MM.1S (cell line): ENCODE data around the gene GMPR2.

Experiments used
- DNase-seq: peaks from one replicate; pipeline ENCODE4 v3.0.0-alpha.2; 2015
- H2AFZ ChIP-seq: fragments of 300-600 bp; sonication (generic); 2 replicates; pipeline ENCODE4 v1.6.0; 2016; ENCODE audit warnings: antibody characterized with exemption, low read length
- H3F3A ChIP-seq: fragments of 300-600 bp; sonication (generic); 2 replicates; pipeline ENCODE4 v1.6.1; 2016; ENCODE audit warnings: mild to moderate bottlenecking, antibody characterized with exemption, low read length, moderate library complexity, mixed read lengths; ENCODE audit not compliant: insufficient read depth
- H3K27ac ChIP-seq: fragments of 300-600 bp; sonication (generic); 2 replicates; pipeline ENCODE4 v1.5.1; 2016; ENCODE audit warnings: mild to moderate bottlenecking, low read length
- H3K27me3 ChIP-seq: fragments of 300-600 bp; sonication (generic); replicated peaks from 2 replicates; pipeline ENCODE4 v1.6.0; 2016; ENCODE audit warnings: low read length; ENCODE audit not compliant: insufficient read depth
- H3K36me3 ChIP-seq: fragments of 300-600 bp; sonication (generic); replicated peaks from 2 replicates; pipeline ENCODE4 v1.6.1; 2016; ENCODE audit warnings: mild to moderate bottlenecking, low read length, mixed read lengths; ENCODE audit not compliant: insufficient read depth
- H3K4me1 ChIP-seq: fragments of 300-600 bp; sonication (generic); 2 replicates; pipeline ENCODE4 v1.6.1; 2016; ENCODE audit warnings: low read length, mixed read lengths
- H3K4me2 ChIP-seq: fragments of 300-600 bp; sonication (generic); 2 replicates; pipeline ENCODE4 v1.6.0; 2016; ENCODE audit warnings: low read depth, low read length
- H3K4me3 ChIP-seq: fragments of 300-600 bp; sonication (generic); 2 replicates; pipeline ENCODE4 v1.5.1; 2016; ENCODE audit warnings: low read length, mixed read lengths
- H3K79me2 ChIP-seq: fragments of 300-600 bp; sonication (generic); 2 replicates; pipeline ENCODE4 v1.6.1; 2016; ENCODE audit warnings: mixed run types, low read length, mixed read lengths
- H3K9ac ChIP-seq: fragments of 300-600 bp; sonication (generic); 2 replicates; pipeline ENCODE4 v1.6.1; 2016; ENCODE audit warnings: low read length, mixed read lengths
- H3K9me2 ChIP-seq: fragments of 300-600 bp; sonication (generic); replicated peaks from 2 replicates; pipeline ENCODE4 v1.6.1; 2016; ENCODE audit warnings: mild to moderate bottlenecking, low read length, mixed read lengths; ENCODE audit not compliant: insufficient read depth
- H3K9me3 ChIP-seq: fragments of 300-600 bp; sonication (generic); replicated peaks from 2 replicates; pipeline ENCODE4 v1.6.1; 2016; ENCODE audit warnings: mild to moderate bottlenecking, low read length, mixed read lengths; ENCODE audit not compliant: insufficient read depth
- H4K20me1 ChIP-seq: fragments of 300-600 bp; sonication (generic); 2 replicates; pipeline ENCODE4 v1.6.1; 2016; ENCODE audit warnings: mild to moderate bottlenecking, low read length, moderate library complexity, mixed read lengths; ENCODE audit not compliant: insufficient read depth
- EZH2 ChIP-seq: fragments of 300-600 bp; sonication (generic); optimal IDR thresholded peaks from 2 replicates; pipeline ENCODE3; 2017; ENCODE audit warnings: low read depth, mild to moderate bottlenecking, antibody characterized with exemption, low read length, mixed read lengths
- EZH2phosphoT487 ChIP-seq: fragments of 300-600 bp; sonication (generic); IDR thresholded peaks from 2 replicates; pipeline ENCODE4 v1.6.1; 2018; ENCODE audit warnings: antibody characterized with exemption, low read length
- TF ChIP-seq, protein P1 (sequence below): fragments of 300-600 bp; sonication (generic); IDR thresholded peaks from 2 replicates; pipeline ENCODE4 v1.5.1; 2016; ENCODE audit warnings: antibody characterized with exemption, low read length, mixed read lengths

Gene GMPR2

DNA sequence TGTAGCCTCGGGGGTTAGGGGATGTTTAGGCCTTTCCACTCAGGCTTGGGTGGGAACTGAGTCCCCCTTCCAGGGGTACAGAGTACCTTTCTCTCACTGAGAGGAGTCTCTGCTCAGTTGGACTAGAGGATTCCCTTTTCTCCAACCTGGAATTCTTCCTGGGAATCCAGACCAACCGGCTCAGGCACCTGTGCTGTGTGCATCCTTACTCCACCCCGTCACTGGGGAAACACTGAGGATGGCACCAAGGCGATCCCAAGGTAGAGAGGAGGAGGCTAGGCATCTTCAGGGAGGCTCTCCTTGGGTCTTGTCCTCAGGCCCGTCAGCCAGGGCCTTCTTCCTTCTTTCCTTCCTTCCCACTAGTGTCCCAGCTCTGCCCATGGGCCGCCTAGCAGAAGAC, 31.1 kb downstream of the GMPR2 start:
- Histone ChIP-seq H3K27ac (no peak overlapping the region), H3K9me2 (no peaks in the 10 kb centered on the region), H2AFZ (no peak overlapping the region), H3K9ac (no peak overlapping the region), H3K79me2 (no peaks in the 10 kb centered on the region), H3K9me3 (no peaks in the 10 kb centered on the region), H3K36me3 (no peaks in the 10 kb centered on the region), H3K4me2 (no peak overlapping the region), H3F3A (no peaks in the 10 kb centered on the region), H3K4me1 (no peaks in the 10 kb centered on the region), H4K20me1 (no peaks in the 10 kb centered on the region), H3K4me3 (no peak overlapping the region), H3K27me3 (no peaks in the 10 kb centered on the region)
- no peak for DNase-seq
- TF ChIP-seq EZH2 (no peak), EZH2phosphoT487 (no peak)
- TF ChIP-seq, protein P1, sequence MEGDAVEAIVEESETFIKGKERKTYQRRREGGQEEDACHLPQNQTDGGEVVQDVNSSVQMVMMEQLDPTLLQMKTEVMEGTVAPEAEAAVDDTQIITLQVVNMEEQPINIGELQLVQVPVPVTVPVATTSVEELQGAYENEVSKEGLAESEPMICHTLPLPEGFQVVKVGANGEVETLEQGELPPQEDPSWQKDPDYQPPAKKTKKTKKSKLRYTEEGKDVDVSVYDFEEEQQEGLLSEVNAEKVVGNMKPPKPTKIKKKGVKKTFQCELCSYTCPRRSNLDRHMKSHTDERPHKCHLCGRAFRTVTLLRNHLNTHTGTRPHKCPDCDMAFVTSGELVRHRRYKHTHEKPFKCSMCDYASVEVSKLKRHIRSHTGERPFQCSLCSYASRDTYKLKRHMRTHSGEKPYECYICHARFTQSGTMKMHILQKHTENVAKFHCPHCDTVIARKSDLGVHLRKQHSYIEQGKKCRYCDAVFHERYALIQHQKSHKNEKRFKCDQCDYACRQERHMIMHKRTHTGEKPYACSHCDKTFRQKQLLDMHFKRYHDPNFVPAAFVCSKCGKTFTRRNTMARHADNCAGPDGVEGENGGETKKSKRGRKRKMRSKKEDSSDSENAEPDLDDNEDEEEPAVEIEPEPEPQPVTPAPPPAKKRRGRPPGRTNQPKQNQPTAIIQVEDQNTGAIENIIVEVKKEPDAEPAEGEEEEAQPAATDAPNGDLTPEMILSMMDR: no peak

DNA sequence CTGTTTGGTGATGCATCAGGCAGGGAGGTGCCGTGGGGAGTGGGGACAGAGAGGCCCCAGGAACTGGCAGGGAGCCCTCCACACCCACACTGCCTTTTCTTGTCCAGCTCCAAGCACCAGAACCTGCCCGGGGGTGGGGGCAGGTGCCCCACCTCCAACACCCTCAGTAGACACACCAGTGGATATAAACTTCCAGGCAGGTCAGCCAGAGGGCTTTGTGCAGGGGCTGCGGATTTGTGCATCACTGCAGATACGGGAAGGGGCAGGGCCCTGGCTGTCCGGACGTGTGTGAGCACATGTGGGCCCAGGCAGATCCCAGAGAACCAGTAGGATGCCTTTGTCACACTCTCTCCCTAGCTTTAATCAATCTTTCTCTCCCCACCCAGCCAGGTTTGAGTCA, 31.6 kb downstream of the GMPR2 start:
- Histone ChIP-seq H3K9ac (no peak overlapping the region), H3F3A (no peaks in the 10 kb centered on the region), H3K9me2 (no peaks in the 10 kb centered on the region), H3K79me2 (no peaks in the 10 kb centered on the region), H2AFZ (no peak overlapping the region), H3K4me3 (no peak overlapping the region), H3K27me3 (no peaks in the 10 kb centered on the region), H3K27ac (no peak overlapping the region), H3K36me3 (no peaks in the 10 kb centered on the region), H3K4me2 (no peak overlapping the region), H4K20me1 (no peaks in the 10 kb centered on the region), H3K9me3 (no peaks in the 10 kb centered on the region), H3K4me1 (no peaks in the 10 kb centered on the region)
- TF ChIP-seq, protein P1: no peak
- no peak for TF ChIP-seq EZH2phosphoT487
- no peak for DNase-seq

DNA sequence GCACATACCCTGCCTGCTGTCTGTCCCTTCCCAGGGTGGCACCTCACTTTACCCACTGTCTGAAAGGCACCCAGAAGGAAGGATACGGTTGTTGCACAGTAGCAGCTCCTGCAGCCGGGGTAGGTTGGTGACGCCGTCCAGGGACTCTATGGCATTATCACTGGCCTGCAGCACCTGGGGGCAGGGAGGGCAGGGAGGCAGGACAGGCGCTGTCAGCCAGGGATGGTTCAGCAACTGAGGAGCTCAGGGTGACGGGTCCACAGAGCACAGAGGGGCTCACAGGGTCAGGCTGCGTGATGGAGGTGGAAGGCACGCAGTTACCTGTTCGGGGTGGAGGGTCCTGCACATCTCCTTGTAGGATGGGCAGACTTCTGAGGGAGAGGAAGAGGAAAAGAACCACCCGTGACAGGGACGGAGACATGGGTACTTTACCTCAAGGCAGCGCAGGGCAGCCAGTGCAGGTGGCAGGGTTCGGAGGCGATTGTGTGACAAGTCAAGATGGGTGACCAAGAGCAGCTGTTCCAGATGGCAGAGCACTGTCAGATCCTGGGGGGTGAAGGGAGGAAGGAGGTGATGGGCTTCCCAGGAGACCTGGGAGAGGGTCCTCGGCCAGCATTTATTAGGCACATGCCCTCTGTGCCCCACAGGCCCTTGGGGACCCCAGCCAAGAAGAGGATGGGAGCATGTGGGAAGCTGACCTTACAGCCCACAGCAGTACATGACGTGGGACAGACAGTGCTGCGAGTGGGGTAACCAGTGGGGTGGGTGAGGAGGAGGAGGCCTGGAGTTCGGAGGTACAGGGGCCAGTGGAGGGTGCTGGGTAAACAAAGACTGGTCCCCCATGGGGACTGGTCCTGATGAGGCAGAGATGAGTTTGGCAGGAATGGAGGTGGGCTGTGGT, 33.9 kb downstream of the GMPR2 start:
- no peaks in the 10 kb centered on the region for H3K36me3 ChIP-seq
- H3K9me2 ChIP-seq: no peaks in the 10 kb centered on the region
- no peaks in the 10 kb centered on the region for H3K9me3 ChIP-seq
- no peak overlapping the region for H3K27ac ChIP-seq
- H3F3A ChIP-seq: no peaks in the 10 kb centered on the region
- H3K27me3 ChIP-seq: no peaks in the 10 kb centered on the region
- no peaks in the 10 kb centered on the region for H3K4me1 ChIP-seq
- no peak overlapping the region for H3K9ac ChIP-seq
- no peaks in the 10 kb centered on the region for H4K20me1 ChIP-seq
- no peak for DNase-seq
- TF ChIP-seq EZH2phosphoT487 (no peak), EZH2 (no peak)
- TF ChIP-seq, protein P1: no peak
- no peak overlapping the region for H2AFZ ChIP-seq
- 0 out of 2 replicates have a peak, but pooled peaks cover 5% of the 10 kb centered on the region for H3K79me2 ChIP-seq
- H3K4me3 ChIP-seq: no peak overlapping the region
- H3K4me2 ChIP-seq: no peak overlapping the region
